Kidney glomerular epithelial cell (primary cell): ENCODE data around the gene FYCO1.

Source experiments
- DNase-seq: peaks from one replicate; lab custom pipeline; 2025; lab: John Stamatoyannopoulos, UW

Gene FYCO1

DNA sequence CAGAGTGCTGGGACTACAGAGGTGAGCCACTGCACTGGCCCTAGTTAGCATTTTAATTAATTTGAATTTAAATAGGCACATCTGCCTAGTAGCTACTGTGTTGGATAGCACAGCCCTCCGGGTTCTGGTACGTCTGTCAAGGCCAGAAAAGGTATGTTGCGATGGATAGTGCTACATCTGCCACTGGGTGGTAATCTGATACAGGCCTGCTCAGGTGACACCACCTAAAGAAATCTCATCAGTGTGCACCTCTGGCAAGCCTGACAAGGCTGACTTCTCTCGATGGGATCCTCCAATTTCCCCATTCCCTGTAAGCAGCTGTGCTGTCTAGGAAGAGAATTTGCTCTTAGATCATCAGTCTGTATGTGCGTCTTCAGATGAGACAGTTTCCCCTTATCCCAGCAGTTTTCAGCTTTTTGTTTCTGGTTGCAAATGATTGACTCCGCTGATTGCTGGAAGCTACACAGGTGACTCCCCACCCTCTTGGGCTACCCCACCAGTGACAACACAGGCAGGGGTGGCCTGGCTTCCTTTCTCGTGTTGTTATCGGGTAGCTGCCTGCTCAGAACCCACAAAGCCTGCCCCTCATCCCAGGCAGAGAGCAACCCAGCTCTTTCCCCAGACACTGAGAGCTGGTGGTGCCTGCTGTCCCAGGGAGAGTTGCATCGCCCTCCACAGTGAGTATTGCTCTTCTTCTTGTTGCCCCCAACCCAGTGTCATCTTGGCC, 109.5 kb downstream of the FYCO1 start, which contains the start of gene CCR9:
Gene CCR9 (plus strand): TSS at position 565 of the 727 bp plus-strand sequence. CDS start 8,391 bp downstream, outside the sequence.
- no peak for DNase-seq

DNA sequence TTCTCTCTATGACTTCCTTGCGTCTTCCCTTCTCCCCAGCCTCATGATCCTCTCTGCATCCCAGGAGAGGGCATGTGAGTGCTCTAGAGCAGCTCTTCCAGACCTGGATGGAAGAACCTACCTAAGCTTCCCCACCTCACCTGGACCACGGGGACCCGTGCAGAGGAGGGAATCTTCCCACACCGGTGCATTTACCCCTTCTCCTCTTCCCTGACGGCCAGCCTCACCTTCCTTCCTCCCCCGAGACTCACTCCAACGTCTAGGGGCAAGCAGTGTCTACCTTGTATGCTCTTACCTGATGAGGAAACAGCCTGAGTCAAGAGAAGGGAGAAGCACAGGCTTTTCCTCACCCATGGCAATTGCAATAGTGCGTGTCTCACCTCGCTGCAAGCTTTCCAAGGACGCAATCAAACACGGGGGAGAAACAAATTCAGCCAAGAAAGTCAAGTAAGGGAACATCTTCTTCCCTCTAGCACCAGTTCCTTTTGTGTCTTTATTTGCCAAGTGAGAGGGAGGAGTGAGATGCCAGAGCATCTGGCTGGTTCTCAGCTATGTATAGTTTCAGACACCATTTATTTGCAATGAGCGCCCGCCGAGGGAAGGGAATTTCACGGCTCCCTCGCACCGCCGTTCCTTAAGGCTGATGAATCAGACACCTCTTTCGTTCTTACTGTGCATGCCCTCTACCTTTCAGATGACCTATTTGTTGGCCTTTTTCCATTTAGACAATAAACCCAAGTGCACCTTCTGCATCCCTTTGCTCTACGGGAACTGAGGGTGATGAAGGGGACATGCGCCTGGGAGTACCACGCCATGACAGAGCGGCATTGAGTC, 111.0 kb downstream of the FYCO1 start:
- DNase-seq = no peak

DNA sequence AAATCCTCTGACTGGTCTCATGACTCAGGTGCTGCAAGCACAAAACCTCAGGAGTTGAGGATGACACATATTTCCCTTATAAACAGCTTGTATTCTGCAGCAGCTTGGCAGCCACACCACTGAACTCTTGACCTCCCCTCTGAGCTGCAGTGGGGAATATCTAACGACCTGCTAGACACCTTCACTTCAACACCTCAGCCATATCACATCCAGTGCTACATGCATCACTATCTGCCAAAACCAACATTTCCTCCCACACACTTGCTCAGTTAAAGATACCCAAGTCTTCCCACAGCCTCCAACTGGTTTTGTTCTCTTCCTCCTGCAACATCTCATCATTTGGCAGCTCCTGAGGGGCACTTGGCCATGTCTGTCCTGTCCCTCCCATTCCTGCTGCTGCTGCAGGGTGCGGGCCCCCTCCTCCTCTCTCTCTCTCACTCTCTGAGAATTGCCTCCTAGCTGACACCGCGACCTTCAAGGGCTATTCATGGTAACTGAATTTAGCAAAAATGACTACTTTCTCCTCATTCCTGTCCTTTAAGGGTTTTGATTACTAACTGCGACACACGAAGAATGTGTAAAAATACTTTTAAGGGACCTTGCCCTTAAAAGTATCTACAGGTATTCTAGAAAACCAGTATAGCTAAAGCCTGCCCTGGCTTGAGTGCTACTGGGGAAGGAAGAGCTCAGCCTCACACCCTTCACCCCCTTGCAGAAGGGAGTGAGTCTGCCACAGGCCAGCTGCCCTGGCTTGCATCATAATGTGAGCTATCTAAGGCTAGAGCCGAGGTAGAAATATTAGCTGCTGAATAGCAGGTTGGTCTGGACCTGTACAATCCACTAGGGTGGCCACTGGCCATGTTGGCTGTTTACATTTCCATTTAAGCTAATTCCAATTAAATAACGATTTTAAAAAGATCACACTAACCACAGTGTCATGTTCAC, 114.3 kb downstream of the FYCO1 start:
- DNase-seq = peak; percentile 91

DNA sequence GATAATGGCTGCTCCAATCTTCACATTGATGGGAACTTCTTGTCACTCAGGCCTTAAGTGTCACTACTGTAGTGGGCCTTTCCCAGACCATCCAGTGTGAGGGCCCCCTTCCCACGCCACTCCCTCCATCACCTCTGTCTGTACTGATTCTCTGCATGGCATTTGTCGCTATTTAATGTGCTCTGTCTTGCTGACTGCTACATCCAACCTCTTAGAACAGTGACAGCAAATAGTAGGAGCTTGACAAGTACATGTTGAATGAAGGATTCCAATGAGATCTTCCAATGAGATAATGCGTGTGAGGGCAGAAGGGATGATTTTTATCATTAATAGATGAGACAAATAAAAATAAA, 114.9 kb downstream of the FYCO1 start:
- DNase-seq = no peak

DNA sequence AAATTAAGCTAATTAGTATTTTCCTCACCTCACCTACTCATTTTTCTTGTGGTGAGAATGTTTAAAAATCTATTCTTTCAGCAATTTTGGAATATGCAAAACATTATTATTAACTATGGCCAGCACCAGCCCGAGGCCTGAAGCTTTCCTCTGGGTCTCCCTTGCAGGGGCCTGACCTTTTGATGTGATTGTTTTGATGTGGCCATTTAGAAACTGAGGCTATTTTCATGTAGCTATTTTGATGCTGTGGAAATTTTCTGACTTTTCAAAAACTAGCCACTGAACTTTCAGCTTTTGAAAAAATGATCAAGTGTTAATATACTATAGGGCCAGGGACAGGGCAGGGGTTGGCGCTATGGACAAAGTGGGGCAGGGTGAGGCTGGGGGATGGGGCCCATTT, 117.5 kb downstream of the FYCO1 start:
- DNase-seq = no peak

DNA sequence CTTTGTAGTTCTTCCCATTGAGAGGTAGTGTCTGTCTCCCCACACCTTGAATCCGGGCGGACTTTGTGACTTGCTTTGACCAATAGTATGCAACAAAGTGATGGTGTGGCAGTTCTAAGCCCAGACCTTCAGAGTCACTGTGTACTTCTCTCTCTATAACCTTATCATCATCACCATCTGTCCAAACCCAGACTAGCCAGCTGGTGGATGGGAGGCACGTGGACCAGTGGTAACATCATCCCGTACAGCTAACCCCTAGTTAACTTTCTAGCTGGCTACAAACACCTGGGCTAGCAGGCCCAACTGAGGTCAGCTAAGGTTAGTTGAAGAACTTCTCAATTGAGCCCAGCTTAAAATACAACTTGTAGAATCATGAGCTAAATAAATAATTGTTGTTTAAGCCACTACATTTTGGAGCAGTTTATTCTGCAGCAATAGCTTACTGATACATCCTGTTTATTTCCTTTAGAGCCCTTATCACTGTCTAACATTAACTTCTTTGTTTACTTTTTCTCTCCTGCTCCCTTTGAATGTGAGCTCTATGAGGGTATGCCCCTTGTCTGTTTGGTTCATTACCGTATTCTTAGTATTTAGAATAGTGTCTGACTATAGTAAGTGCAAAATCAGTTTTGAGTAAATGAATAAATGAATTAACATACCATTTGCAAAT, 120.8 kb downstream of the FYCO1 start:
- DNase-seq = no peak

DNA sequence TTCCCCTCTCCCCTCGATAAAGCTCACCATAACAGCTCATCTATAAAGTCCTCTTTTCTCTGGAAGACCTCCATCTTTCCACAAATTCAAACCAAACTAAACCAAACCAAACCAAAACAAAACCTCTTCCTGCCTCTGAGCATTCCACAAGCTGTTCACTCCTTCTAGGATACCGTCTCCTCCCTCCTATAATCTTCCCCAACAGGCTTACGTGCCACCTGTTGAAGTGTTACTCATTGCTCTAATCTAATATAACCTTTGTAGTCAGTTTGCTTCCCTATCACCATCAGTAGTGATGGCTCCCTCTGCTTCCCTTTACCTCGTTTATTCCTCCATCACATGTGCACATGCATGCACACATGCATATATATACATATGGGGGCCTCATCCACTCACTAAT, 122.0 kb downstream of the FYCO1 start:
- no peak for DNase-seq

DNA sequence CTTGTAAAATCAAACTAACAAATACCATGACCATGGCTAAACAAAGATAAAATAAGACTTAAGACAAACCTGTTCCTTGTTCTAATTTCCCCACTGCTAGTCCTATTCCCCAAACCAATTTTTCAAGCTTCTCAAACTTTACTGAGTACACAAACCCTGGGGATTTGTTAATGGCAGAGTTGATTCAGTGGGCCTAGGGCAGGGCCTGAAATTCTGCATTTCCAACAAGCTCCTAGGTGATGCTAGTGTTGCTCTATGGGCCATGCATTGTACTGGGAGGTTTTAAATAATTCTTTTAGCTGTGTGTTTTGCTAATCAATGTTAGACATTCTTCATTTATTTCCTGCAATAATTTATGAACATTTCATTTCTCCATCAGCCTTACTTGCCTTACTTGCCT, 122.6 kb downstream of the FYCO1 start:
- DNase-seq = no peak

DNA sequence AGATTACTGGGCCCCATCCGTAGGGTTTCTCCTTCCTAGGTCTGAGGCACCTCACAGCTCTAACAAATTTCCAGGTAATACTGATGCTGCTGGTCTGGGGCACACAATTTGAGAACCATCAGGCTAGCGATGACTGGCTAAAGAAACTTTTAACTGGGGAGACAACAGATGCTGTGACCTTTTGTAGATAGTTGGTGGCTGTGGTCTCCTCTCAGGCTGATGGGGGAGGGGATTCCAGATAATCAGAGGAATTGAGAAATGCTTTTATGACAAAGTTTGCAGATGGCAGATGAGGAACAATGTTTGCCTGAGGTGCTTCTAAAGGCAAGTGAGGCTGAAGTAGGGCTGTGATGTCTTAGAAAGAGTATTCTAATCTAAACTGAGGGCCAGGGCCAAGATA, 123.1 kb downstream of the FYCO1 start:
- DNase-seq = no peak

DNA sequence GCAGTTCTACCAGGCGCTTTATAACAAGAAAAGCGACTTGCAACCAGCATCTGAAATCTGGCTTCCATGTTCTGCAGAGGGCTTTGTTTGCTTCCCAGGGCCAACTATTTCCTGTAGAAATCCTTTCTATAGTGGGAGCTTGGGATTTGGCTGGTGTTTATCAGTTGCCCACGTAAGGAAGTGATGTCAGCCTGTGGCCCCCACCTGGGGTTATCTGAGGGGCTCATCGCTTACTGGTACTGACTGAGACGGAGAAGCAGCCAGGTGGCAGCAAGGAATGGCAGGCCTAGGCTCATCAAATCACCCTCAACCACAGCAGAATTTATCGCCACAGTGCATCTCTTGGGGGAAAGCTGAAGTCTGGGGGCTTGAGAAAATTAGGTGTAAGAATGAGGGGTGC, 123.8 kb downstream of the FYCO1 start:
- DNase-seq = no peak

DNA sequence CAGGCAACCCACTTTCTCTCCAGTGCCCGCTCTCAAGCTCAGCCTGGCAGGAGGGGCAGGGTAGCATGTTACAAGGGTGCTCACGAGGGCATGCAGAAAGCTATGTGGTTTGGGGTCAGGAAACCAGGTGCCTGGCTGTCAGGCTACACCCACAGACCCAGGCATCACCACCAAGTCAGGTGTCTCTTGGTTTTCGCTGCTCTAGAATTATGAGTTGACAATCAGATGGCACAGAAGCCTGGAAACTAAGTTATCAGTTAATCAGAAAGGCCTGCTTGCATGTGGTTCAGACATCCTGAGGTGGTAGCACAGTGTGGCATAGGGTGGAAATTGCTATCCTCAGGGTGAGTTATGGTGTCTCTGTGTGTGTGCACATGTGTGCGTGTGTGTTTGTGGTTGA, 125.5 kb downstream of the FYCO1 start:
- no peak for DNase-seq

DNA sequence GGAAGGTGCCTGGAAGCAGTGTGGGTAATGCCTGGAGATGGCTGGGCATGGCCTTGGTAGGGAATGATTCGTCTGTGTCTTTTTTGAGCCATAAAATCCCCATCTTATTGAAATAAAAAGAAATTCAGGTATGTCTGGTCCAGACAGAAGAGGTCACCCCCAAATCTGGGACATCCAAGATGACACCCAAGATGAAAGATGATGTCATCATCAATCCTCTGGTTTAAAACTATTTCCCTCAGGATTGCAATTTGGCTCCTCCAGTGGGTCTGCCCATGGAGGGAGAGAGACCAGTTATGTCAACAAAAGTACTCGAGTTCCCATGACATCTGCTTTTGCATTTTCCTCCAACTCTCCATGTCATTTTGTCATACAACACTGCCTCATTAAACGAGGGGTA, 126.0 kb downstream of the FYCO1 start:
- DNase-seq = no peak

DNA sequence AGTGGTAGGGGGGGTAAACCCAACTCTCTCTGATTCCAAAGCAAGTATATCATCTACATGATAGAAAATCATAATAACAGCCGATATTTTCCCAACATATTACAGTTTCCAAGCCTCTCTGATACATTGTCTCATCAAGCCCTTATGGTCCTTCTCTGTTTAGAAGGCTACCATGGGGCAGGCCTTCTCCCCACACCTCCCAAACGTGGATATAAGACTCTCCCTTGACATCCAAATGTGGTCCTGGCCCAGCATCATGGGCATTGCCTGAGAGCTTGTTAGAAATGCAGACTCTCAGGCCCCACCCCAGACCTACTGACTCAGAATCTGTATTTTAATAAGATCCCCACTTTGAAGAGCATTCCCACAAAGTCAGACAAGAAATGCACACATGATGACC, 127.0 kb downstream of the FYCO1 start:
- DNase-seq = no peak

DNA sequence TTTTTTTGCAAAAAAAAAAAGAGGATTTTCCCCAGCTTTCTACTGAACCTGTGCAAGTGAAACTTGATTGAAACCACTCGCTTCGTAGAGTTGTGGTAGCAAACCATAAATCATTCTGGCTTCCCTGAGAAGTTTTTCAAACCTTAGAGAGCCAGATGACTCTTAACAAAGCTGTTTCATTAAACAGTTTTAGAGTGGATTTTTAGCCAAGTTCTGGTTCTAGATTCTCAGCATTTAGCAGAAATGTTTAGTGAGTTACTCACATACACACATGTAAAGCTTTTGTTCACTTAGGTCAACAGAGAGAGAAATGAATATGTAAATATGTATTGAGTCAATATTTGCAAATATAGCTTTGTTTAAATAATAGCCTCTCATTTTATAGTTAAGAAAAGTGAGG, 127.4 kb downstream of the FYCO1 start:
- no peak for DNase-seq
